Peyer's patch (tissue), 4 donors: ENCODE results near the gene ROBO1.

Experiments
- POLR2A ChIP-seq, 2 donors: fragments of 450-650 bp; IDR thresholded peaks; one replicate each; pipeline ENCODE4 v1.5.1; 2017; ENCODE audit warnings: antibody characterized with exemption in 2 of 2, mild to moderate bottlenecking in 2 of 2, moderate library complexity in 2 of 2
- TF ChIP-seq, protein P1 (sequence below), 6 experiments: fragments of 450-650 bp in 4 of 6; fragments of 200-600 bp in 2 of 6; sonication (generic) in 1 of 6; IDR thresholded peaks; one replicate each; pipeline ENCODE4 v1.5.1; 2017 to 2019; ENCODE audit warnings: antibody characterized with exemption in 6 of 6, mild to moderate bottlenecking in 3 of 6, moderate library complexity in 1 of 6

DNA sequence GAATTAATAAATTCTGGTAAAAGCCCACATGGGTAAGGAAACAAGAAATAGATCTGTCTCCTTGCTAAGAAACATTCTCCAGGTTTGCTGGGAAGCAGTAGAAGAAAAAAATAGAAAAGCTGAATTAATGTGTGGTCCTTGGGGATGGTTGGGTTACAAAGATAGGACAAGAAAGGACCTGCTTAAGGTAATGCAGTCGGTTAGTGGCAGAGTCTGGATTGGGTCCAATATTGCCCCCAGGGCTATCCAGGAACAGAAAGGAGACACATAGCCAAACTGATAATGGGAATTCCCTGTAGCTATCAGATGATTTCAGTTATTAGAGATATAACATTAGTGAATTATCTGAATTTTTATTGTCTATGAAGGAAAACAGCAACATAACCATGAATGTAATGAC is 584.3 kb downstream of the ROBO1 start:
- TF ChIP-seq, protein P1, sequence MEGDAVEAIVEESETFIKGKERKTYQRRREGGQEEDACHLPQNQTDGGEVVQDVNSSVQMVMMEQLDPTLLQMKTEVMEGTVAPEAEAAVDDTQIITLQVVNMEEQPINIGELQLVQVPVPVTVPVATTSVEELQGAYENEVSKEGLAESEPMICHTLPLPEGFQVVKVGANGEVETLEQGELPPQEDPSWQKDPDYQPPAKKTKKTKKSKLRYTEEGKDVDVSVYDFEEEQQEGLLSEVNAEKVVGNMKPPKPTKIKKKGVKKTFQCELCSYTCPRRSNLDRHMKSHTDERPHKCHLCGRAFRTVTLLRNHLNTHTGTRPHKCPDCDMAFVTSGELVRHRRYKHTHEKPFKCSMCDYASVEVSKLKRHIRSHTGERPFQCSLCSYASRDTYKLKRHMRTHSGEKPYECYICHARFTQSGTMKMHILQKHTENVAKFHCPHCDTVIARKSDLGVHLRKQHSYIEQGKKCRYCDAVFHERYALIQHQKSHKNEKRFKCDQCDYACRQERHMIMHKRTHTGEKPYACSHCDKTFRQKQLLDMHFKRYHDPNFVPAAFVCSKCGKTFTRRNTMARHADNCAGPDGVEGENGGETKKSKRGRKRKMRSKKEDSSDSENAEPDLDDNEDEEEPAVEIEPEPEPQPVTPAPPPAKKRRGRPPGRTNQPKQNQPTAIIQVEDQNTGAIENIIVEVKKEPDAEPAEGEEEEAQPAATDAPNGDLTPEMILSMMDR (IDR thresholded peaks at IDR 0.05): no peak
- TF ChIP-seq POLR2A (IDR thresholded peaks at IDR 0.05): no peak
